ENCODE data around the gene MEG3. TPM values are rescaled to one million over a fixed set of nuclear protein-coding genes. Genes with fewer than 3 reads are reported as not detected.

Gene MEG3
- total and polyA plus RNA-seq, 2 experiments from 2014 or later, result not detected

- Mint-ChIP-seq H3K36me3 (ENCODE audit: low read depth) (no peaks in the 10 kb centered on the region), H3K27me3 (ENCODE audit: insufficient read depth, low read depth, poor library complexity) (peaks cover 3% of the 10 kb centered on the region), H3K4me3 (no peak overlapping the region), H3K4me1 (no peaks in the 10 kb centered on the region; the same call in 2 of the 3 replicates), H3K9me3 (peaks cover 9% of the 10 kb centered on the region), H3K27ac (no peak overlapping the region)
- no peak for DNase-seq (ENCODE audit: low spot score)
- no peak for ATAC-seq
- H3K27me3 ChIP-seq (ENCODE audit: insufficient read depth), result no peaks in the 10 kb centered on the region
- no peaks in the 10 kb centered on the region for H3K36me3 ChIP-seq (ENCODE audit: insufficient read depth)
- no peak overlapping the region for H2AFZ ChIP-seq
- no peaks in the 10 kb centered on the region for H3F3A ChIP-seq (replicated peaks; ENCODE audit: low read depth)
- no peak overlapping the region for H3K4me2 ChIP-seq
- TF ChIP-seq, protein P1, sequence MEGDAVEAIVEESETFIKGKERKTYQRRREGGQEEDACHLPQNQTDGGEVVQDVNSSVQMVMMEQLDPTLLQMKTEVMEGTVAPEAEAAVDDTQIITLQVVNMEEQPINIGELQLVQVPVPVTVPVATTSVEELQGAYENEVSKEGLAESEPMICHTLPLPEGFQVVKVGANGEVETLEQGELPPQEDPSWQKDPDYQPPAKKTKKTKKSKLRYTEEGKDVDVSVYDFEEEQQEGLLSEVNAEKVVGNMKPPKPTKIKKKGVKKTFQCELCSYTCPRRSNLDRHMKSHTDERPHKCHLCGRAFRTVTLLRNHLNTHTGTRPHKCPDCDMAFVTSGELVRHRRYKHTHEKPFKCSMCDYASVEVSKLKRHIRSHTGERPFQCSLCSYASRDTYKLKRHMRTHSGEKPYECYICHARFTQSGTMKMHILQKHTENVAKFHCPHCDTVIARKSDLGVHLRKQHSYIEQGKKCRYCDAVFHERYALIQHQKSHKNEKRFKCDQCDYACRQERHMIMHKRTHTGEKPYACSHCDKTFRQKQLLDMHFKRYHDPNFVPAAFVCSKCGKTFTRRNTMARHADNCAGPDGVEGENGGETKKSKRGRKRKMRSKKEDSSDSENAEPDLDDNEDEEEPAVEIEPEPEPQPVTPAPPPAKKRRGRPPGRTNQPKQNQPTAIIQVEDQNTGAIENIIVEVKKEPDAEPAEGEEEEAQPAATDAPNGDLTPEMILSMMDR (conservative IDR thresholded peaks at IDR 0.05; ENCODE audit: low read depth in 2 of 2), result 0 out of 4 replicates have a peak, but pooled peaks of 1 of the 2 experiments have one; percentile 6
- no peak for TF ChIP-seq CREB1 (CRISPR knock-in tag; IDR thresholded peaks at IDR 0.05; ENCODE audit: low read depth)
- TF ChIP-seq REST (IDR thresholded peaks at IDR 0.05; ENCODE audit: unreplicated experiment), result no peak
- TF ChIP-seq EZH2phosphoT487 (IDR thresholded peaks at IDR 0.05; ENCODE audit: unreplicated experiment), result no peak
- TF ChIP-seq, protein P2, sequence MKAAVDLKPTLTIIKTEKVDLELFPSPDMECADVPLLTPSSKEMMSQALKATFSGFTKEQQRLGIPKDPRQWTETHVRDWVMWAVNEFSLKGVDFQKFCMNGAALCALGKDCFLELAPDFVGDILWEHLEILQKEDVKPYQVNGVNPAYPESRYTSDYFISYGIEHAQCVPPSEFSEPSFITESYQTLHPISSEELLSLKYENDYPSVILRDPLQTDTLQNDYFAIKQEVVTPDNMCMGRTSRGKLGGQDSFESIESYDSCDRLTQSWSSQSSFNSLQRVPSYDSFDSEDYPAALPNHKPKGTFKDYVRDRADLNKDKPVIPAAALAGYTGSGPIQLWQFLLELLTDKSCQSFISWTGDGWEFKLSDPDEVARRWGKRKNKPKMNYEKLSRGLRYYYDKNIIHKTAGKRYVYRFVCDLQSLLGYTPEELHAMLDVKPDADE (IDR thresholded peaks at IDR 0.05), result no peak
- no peak for TF ChIP-seq JUNB (IDR thresholded peaks at IDR 0.05; ENCODE audit: unreplicated experiment)
- no peak overlapping the region for H3K27ac ChIP-seq (ENCODE audit: low read depth)
- no peaks in the 10 kb centered on the region for H3K4me1 ChIP-seq (ENCODE audit: insufficient read depth)
- no peak overlapping the region for H3K4me3 ChIP-seq
- no peaks in the 10 kb centered on the region for H3K79me2 ChIP-seq (replicated peaks; ENCODE audit: insufficient read depth)
- no peaks in the 10 kb centered on the region for H4K20me1 ChIP-seq (replicated peaks; ENCODE audit: insufficient read depth)
- 0 out of 2 replicates have a peak, but pooled peaks cover 6% of the 10 kb centered on the region for H3K9me2 ChIP-seq (ENCODE audit: insufficient read depth)
Measured at GRCh38 chr14:100857923-100858837, 32.3 kb downstream of the MEG3 start.

- Mint-ChIP-seq H3K27me3 (ENCODE audit: insufficient read depth, low read depth, poor library complexity) (peaks cover 3% of the 10 kb centered on the region), H3K4me1 (no peaks in the 10 kb centered on the region; the same call in 2 of the 3 replicates), H3K27ac (no peak overlapping the region)
- TF ChIP-seq REST (IDR thresholded peaks at IDR 0.05; ENCODE audit: unreplicated experiment) (no peak), NANOG (IDR thresholded peaks at IDR 0.05; ENCODE audit: borderline replicate concordance) (no peak), EZH2 (IDR thresholded peaks at IDR 0.05; ENCODE audit: low read depth, unreplicated experiment) (no peak), ZNF331 (CRISPR knock-in tag; IDR thresholded peaks at IDR 0.05; ENCODE audit: low read depth) (no peak)
- TF ChIP-seq, protein P2 (IDR thresholded peaks at IDR 0.05), result no peak
Measured at GRCh38 chr14:100858838-100859220, 32.9 kb downstream of the MEG3 start.

More at GRCh38 chr14:100858838-100859220, 32.9 kb downstream of the MEG3 start:
- no peak overlapping the region for H3K4me2 ChIP-seq
- H3K9me2 ChIP-seq (ENCODE audit: insufficient read depth), result 0 out of 2 replicates have a peak, but pooled peaks cover 6% of the 10 kb centered on the region
- H3K27me3 ChIP-seq (ENCODE audit: insufficient read depth), result no peaks in the 10 kb centered on the region
- H3K27ac ChIP-seq (ENCODE audit: low read depth), result no peak overlapping the region
- H3F3A ChIP-seq (replicated peaks; ENCODE audit: low read depth), result no peaks in the 10 kb centered on the region
- ATAC-seq (no peak), DNase-seq (ENCODE audit: low spot score) (no peak)
- H4K20me1 ChIP-seq (replicated peaks; ENCODE audit: insufficient read depth), result no peaks in the 10 kb centered on the region
- H3K4me3 ChIP-seq, result no peak overlapping the region
- H3K79me2 ChIP-seq (replicated peaks; ENCODE audit: insufficient read depth), result no peaks in the 10 kb centered on the region
- H3K36me3 Mint-ChIP-seq (ENCODE audit: low read depth), result no peaks in the 10 kb centered on the region
- peaks cover 9% of the 10 kb centered on the region for H3K9me3 Mint-ChIP-seq
- H3K36me3 ChIP-seq (ENCODE audit: insufficient read depth), result no peaks in the 10 kb centered on the region; the same call in 1 of the 2 replicates
- no peak overlapping the region for H2AFZ ChIP-seq
- no peak overlapping the region for H3K4me3 Mint-ChIP-seq
- no peaks in the 10 kb centered on the region for H3K4me1 ChIP-seq (ENCODE audit: insufficient read depth)

Measured in GM23338 (cell line).